ENCODE results near the gene SERPINF2. TPM values are rescaled to one million over a fixed set of nuclear protein-coding genes. Genes with fewer than 3 reads are reported as not detected.
A peak's percentile ranks its signal among the peaks of the same experiment; 100 is the strongest.

Gene SERPINF2
- total and polyA plus RNA-seq, 12 donors, result 0.18 to 2.8 (median 0.76) TPM; not detected in 2

DNA sequence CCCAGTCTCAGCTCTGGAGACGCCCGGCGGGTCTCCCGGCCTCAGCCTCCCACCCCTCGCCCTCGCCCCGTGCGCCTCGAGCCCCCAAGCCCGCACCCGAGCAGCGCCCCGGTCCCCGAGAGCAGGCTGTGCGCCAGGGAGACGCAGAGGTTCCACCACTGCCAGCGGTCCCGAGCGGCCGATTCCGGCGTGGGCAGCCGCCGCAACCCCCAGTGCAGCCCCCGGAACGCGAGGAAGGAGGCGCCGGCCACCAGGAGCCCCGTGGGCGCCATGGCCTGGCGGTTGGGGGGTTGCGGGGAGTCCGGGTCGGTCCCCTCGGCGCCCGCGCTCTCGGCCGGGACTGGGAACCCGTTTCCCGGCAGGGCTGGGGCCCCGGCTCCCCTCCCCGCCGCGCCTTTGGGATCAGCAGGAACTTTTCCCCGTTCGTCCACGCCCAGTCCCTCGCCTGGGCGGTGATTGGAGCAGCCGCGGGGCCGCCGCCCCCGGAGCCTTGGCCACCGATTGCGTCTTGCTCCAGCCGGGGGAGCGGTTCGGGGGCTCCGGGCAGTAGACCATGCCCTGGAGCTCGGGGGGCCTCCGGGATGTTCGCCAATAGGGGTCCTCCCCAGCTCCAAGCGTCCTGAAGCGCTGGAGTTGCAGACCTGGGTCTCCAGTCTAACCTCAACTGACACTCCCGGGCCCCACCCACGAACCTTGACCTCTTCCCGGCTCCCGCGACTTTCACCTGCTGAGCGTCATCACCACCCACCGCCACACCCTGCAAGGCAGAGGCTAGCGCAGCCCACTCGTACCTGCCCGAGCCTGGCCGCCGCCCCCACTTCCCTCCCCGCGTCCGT is 32.5 kb upstream of the SERPINF2 start, which contains the start of gene TLCD2:
Gene TLCD2 (minus strand): TSS at position 407 of the 836 bp plus-strand sequence. CDS start 135 bp downstream, at position 272.
- H3K36me3 ChIP-seq, result peaks cover 0 to 50% (median 24%) of the 10 kb centered on the region in 9 donors
- H3K4me3 ChIP-seq, result peak within 1 kb of the TSS; percentile 64 to 88 (median 78)
- H3K9me3 ChIP-seq, result no peaks in the 10 kb centered on the region
- TF ChIP-seq, protein P1, sequence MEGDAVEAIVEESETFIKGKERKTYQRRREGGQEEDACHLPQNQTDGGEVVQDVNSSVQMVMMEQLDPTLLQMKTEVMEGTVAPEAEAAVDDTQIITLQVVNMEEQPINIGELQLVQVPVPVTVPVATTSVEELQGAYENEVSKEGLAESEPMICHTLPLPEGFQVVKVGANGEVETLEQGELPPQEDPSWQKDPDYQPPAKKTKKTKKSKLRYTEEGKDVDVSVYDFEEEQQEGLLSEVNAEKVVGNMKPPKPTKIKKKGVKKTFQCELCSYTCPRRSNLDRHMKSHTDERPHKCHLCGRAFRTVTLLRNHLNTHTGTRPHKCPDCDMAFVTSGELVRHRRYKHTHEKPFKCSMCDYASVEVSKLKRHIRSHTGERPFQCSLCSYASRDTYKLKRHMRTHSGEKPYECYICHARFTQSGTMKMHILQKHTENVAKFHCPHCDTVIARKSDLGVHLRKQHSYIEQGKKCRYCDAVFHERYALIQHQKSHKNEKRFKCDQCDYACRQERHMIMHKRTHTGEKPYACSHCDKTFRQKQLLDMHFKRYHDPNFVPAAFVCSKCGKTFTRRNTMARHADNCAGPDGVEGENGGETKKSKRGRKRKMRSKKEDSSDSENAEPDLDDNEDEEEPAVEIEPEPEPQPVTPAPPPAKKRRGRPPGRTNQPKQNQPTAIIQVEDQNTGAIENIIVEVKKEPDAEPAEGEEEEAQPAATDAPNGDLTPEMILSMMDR (IDR thresholded peaks at IDR 0.05), result no peak
- peak within 1 kb of the TSS in 9 of 10 donors; percentile 76 to 99 (median 84) for H3K27ac ChIP-seq
- H3K27me3 ChIP-seq, result peaks cover 0 to 11% (median 0%) of the 10 kb centered on the region in 7 donors
- intact Hi-C loops (cut with DNase I), result loop anchor here in 8 of 10 donors (2.0 to 10.0 kb wide), 10 partner anchors 25 to 445 kb away; partner anchors contain the start of gene PRPF8 (in 1 of the 8)
- ATAC-seq, result peak; percentile 35 to 58 (median 42)
- WGBS, 2 donors, result 2 to 3% methylated on average over 77 to 83 of the region's 83 CpGs
- peak; percentile 74 to 81 for DNase-seq
- H3K4me1 ChIP-seq, result peaks cover 10 to 60% (median 46%) of the 10 kb centered on the region in 9 donors

DNA sequence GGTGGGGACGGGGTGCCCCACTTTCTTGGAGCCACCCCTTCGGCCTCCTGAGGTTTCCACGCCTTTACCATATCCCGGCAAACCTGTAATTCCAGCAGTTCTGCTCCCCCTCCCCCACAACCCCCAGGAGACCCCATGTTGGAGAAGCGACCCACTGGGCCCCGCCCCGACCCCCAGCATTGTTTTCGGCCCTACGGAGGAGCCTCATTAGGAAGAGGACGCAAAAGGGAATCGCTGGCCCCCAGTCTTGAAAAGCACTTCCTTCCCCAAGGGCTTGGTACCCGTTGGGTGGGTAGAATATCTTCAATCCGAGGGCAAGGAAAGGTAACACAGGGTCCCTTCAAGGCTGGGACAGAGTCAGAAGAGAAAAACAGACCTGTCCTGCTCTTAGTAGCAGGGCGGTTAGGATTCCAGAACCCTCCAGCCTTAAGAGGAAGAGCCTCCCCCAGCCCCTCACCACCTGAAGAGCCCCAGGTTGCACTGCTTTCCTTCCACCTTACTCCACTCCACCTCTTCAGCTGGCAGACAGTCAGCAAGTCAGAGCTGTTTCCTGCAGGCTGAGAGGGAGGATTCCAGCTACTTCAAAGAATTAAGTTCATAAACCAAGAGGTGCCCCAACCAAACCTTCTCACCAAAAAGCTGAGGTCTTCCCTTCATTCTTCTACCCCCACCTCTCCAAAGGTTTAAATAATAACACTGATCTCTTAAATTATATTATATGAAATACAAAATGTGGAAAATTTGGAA is 31.7 kb upstream of the SERPINF2 start:
- 39 to 43% methylated on average over 14 of the region's 14 CpGs for WGBS, 2 donors
- intact Hi-C loops (cut with DNase I), result loop anchor here in 8 of 10 donors (2.0 to 10.0 kb wide), 10 partner anchors 26 to 446 kb away; partner anchors contain the start of gene PRPF8 (in 1 of the 8)

DNA sequence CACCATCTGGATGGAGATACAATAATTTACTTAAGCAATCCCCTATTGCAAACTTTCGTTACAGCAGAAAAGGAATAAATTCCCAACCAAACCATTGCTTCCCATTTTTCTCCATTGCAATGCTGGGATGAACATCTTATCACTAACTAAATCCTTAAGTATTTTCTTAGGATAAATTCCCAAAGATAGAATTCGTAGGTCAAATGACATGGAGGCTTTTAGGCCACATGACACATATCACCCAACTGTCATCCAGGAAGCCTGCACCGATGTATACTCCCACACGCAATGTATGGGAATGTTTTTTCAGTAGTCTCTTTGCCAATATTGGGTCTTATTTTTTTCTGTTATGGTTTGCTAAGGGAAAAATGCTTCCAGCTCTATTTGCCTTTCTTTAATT is 30.9 kb upstream of the SERPINF2 start:
- ATAC-seq, result no peak
- no peak for DNase-seq
- 62 to 70% methylated on average over 4 of the region's 4 CpGs for WGBS, 2 donors
- Histone ChIP-seq H3K27ac (peak overlapping the region in 2 of 10 donors; percentile 79 to 99), H3K27me3 (peaks cover 0 to 11% (median 0%) of the 10 kb centered on the region in 7 donors), H3K36me3 (peaks cover 0 to 50% (median 24%) of the 10 kb centered on the region in 9 donors), H3K9me3 (no peaks in the 10 kb centered on the region), H3K4me1 (peaks cover 10 to 61% (median 52%) of the 10 kb centered on the region in 9 donors), H3K4me3 (no peak overlapping the region)
- TF ChIP-seq, protein P1 (IDR thresholded peaks at IDR 0.05), result no peak
- intact Hi-C loops (cut with DNase I), result loop anchor here in 8 of 10 donors (2.0 to 10.0 kb wide), 10 partner anchors 27 to 447 kb away; partner anchors contain the start of gene PRPF8 (in 1 of the 8)

More for the DNA sequence above, 31.7 kb upstream of the SERPINF2 start:
- no peak for ATAC-seq
- H3K4me3 ChIP-seq, result peak overlapping the region; percentile 64 to 88 (median 78)
- H3K27me3 ChIP-seq, result peaks cover 0 to 11% (median 0%) of the 10 kb centered on the region in 7 donors
- no peak for DNase-seq
- peak overlapping the region in 9 of 10 donors; percentile 76 to 99 (median 84) for H3K27ac ChIP-seq
- TF ChIP-seq, protein P1 (IDR thresholded peaks at IDR 0.05), result no peak
- peaks cover 10 to 61% (median 52%) of the 10 kb centered on the region in 9 donors for H3K4me1 ChIP-seq
- no peaks in the 10 kb centered on the region for H3K9me3 ChIP-seq
- H3K36me3 ChIP-seq, result peaks cover 0 to 50% (median 24%) of the 10 kb centered on the region in 9 donors

Measured in heart right ventricle (tissue), 16 donors.